Left ventricle myocardium superior (tissue), 1 donor: ENCODE measurements around the gene TKTL1. TPM values are rescaled to one million over a fixed set of nuclear protein-coding genes. Genes with fewer than 3 reads are reported as not detected.

Source experiments
- ATAC-seq: fragments of 200-7000 bp; cut with Tn5 transposase; one replicate; pipeline ENCODE4 v1.9.1; 2020; ENCODE audit warnings: mild to moderate bottlenecking, moderate library complexity
- DNase-seq: peaks from one replicate; pipeline ENCODE4 v3.0.0-alpha.2; 2020
- intact Hi-C: fragments of 100-400 bp; cut with micrococcal nuclease; formaldehyde crosslinking; loops from one replicate; pipeline ENCODE4 v1.11.0; 2022
- total RNA-seq: library from RNA; stranded (reverse); fragmentation: NEBNext Ultra II Directional; extraction: Animal tissue kit (Norgen Biotek cat#: 25700); gene quantifications from one replicate; pipeline ENCODE4 v1.2.1, GENCODE V29; 2021
- donor health status: DM: no; HTN: yes; CAD: no; lungs with severe emphysema.

TKTL1 gene
- total RNA-seq, 1 donor from 2014 or later, result 18.0 TPM

- intact Hi-C loops, result no loop called here
- DNase-seq (peak; percentile 48), ATAC-seq (peak; percentile 69)
Observed at GRCh38 chrX:154308108-154308946, 12.7 kb downstream of the TKTL1 start.

GRCh38 chrX:154309041-154309775 lies 13.6 kb downstream of the TKTL1 start:
- DNase-seq (no peak), ATAC-seq (no peak)
- intact Hi-C loops, result no loop called here

GRCh38 chrX:154310616-154311536 lies 15.3 kb downstream of the TKTL1 start:
- DNase-seq (no peak), ATAC-seq (no peak)
- intact Hi-C loops, result no loop called here

- ATAC-seq, result no peak
- DNase-seq, result no peak
- intact Hi-C loops, result no loop called here
Observed at GRCh38 chrX:154312116-154312515, 16.5 kb downstream of the TKTL1 start.

GRCh38 chrX:154313147-154313546 lies 17.6 kb downstream of the TKTL1 start:
- DNase-seq, result no peak
- ATAC-seq, result no peak
- intact Hi-C loops, result no loop called here

- ATAC-seq, result no peak
- intact Hi-C loops, result no loop called here
- no peak for DNase-seq
Observed at GRCh38 chrX:154315416-154315815, 19.8 kb downstream of the TKTL1 start.

GRCh38 chrX:154317391-154317995 lies 21.9 kb downstream of the TKTL1 start:
- intact Hi-C loops, result no loop called here
- peak; percentile 62 for ATAC-seq
- no peak for DNase-seq

GRCh38 chrX:154320406-154320805 lies 24.8 kb downstream of the TKTL1 start:
- intact Hi-C loops, result no loop called here
- ATAC-seq (no peak), DNase-seq (no peak)

GRCh38 chrX:154321152-154321551 lies 25.6 kb downstream of the TKTL1 start:
- no peak for DNase-seq
- no peak for ATAC-seq
- intact Hi-C loops, result no loop called here

- intact Hi-C loops, result no loop called here
- ATAC-seq, result peak; percentile 79
- peak; percentile 46 for DNase-seq
Observed at GRCh38 chrX:154321594-154321993, 26.0 kb downstream of the TKTL1 start.

- intact Hi-C loops, result no loop called here
- ATAC-seq (no peak), DNase-seq (no peak)
Observed at GRCh38 chrX:154322890-154323289, 27.3 kb downstream of the TKTL1 start.

GRCh38 chrX:154323537-154323936 lies 27.9 kb downstream of the TKTL1 start:
- intact Hi-C loops, result no loop called here
- no peak for DNase-seq
- no peak for ATAC-seq

- DNase-seq (no peak), ATAC-seq (no peak)
- intact Hi-C loops, result no loop called here
Observed at GRCh38 chrX:154325541-154325940, 29.9 kb downstream of the TKTL1 start.

- ATAC-seq, result peak; percentile 76
- no peak for DNase-seq
- intact Hi-C loops, result no loop called here
Observed at GRCh38 chrX:154327038-154327820, 31.6 kb downstream of the TKTL1 start.

GRCh38 chrX:154328646-154329045 lies 33.1 kb downstream of the TKTL1 start:
- intact Hi-C loops, result no loop called here
- DNase-seq (no peak), ATAC-seq (peak; percentile 7)

- no peak for ATAC-seq
- DNase-seq, result no peak
- intact Hi-C loops, result no loop called here
Observed at GRCh38 chrX:154329294-154329693, 33.7 kb downstream of the TKTL1 start.

GRCh38 chrX:154332561-154332960 lies 37.0 kb downstream of the TKTL1 start:
- no peak for ATAC-seq
- intact Hi-C loops, result no loop called here

GRCh38 chrX:154333116-154333515 lies 37.5 kb downstream of the TKTL1 start:
- DNase-seq, result no peak
- intact Hi-C loops, result no loop called here
- no peak for ATAC-seq

More at GRCh38 chrX:154332561-154332960, 37.0 kb downstream of the TKTL1 start:
- DNase-seq, result no peak
